WERI-Rb-1 (cell line): ENCODE results near the gene SURF6.

Experiments
- DNase-seq: peaks from one replicate; pipeline ENCODE4 v3.0.0-alpha.2; 2020
- H3K27ac ChIP-seq: fragments of 250-450 bp; sonication (Bioruptor Pico); 2 replicates; pipeline ENCODE4 v1.5.1; 2020; ENCODE audit warnings: mild to moderate bottlenecking, moderate library complexity
- H3K27me3 ChIP-seq: fragments of 250-450 bp; sonication (Bioruptor Pico); 2 replicates; pipeline ENCODE4 v1.5.1; 2021; ENCODE audit warnings: mild to moderate bottlenecking, low read depth, moderate library complexity; ENCODE audit not compliant: insufficient read depth, severe bottlenecking
- H3K36me3 ChIP-seq: fragments of 250-450 bp; sonication (Bioruptor Pico); 2 replicates; pipeline ENCODE4 v1.5.1; 2020; ENCODE audit warnings: mild to moderate bottlenecking, moderate library complexity
- H3K4me3 ChIP-seq: 2 replicates; pipeline ENCODE4 v1.5.1; 2011; ENCODE audit warnings: low read depth, mild to moderate bottlenecking, control low read depth, low read length
- H3K9me3 ChIP-seq: fragments of 250-450 bp; sonication (Bioruptor Pico); 2 replicates; pipeline ENCODE4 v1.5.1; 2021; ENCODE audit warnings: mild to moderate bottlenecking, moderate library complexity; ENCODE audit not compliant: severe bottlenecking
- TF ChIP-seq, protein P1 (sequence below): IDR thresholded peaks from 2 replicates; pipeline ENCODE4 v1.5.1; 2011; ENCODE audit warnings: low read depth, mild to moderate bottlenecking, control low read depth, inconsistent platforms, low read length

Gene SURF6

DNA sequence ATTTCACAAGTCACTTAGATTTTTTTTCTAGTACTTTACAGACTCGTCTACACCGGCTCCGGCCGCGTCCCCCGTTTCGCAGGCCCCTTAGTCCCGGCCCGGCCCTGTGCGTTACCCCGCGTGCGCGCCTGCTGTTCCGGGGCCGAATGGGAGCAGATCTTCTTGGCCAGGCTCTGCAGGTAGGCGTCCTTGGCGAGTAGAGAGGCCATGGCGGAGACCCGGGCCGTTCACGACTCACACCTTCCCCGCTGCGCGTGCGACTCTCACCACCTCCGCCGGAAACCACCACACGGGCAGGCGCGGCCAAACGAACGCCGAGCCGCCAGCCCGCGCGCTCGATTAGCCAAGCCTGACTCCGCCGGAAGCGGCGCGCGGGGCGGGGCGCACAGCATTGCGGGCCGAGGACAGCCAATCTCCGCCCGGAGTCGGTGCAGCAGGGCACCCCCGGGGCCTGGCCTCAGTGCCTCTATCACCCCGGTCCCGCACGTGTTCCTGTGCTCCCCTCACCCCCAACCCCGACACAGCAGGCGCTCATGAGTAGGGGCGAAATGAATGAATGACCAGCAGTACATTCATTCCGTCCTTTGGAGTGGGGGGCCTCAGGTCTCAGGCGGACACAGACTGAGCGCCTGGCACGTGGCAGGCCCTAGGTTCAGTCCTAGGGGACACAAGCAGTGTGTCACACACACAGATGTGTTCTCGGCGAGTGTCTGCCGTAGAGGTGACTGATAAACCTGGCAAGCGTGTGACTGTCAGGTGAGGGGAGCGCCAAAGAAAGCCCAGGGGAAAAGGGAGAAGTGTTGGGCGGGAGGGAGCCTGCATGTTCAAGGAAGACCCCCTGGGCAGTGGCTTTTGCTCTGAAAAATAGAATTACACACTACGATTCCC, at the start of gene SURF6:
TSS of gene SURF6 (minus strand) at position 265 of the 888 bp plus-strand sequence. CDS start at position 209, 56 bp downstream.
- TF ChIP-seq, protein P1, sequence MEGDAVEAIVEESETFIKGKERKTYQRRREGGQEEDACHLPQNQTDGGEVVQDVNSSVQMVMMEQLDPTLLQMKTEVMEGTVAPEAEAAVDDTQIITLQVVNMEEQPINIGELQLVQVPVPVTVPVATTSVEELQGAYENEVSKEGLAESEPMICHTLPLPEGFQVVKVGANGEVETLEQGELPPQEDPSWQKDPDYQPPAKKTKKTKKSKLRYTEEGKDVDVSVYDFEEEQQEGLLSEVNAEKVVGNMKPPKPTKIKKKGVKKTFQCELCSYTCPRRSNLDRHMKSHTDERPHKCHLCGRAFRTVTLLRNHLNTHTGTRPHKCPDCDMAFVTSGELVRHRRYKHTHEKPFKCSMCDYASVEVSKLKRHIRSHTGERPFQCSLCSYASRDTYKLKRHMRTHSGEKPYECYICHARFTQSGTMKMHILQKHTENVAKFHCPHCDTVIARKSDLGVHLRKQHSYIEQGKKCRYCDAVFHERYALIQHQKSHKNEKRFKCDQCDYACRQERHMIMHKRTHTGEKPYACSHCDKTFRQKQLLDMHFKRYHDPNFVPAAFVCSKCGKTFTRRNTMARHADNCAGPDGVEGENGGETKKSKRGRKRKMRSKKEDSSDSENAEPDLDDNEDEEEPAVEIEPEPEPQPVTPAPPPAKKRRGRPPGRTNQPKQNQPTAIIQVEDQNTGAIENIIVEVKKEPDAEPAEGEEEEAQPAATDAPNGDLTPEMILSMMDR, result no peak
- no peaks in the 10 kb centered on the region for H3K27me3 ChIP-seq
- peak within 1 kb of the TSS; percentile 80 for H3K27ac ChIP-seq
- H3K36me3 ChIP-seq, result peaks cover 55% of the 10 kb centered on the region
- DNase-seq, result peak; percentile 91
- peak within 1 kb of the TSS; percentile 98 for H3K4me3 ChIP-seq
- no peaks in the 10 kb centered on the region for H3K9me3 ChIP-seq

- H3K27ac ChIP-seq, result no peak overlapping the region
- TF ChIP-seq, protein P1, result no peak
- no peaks in the 10 kb centered on the region for H3K27me3 ChIP-seq
- H3K4me3 ChIP-seq, result no peak overlapping the region
- no peak for DNase-seq
- H3K36me3 ChIP-seq, result no peaks in the 10 kb centered on the region
- no peaks in the 10 kb centered on the region for H3K9me3 ChIP-seq
Measured at GRCh38 chr9:133385452-133385851, 49.5 kb upstream of the SURF6 start.

DNA sequence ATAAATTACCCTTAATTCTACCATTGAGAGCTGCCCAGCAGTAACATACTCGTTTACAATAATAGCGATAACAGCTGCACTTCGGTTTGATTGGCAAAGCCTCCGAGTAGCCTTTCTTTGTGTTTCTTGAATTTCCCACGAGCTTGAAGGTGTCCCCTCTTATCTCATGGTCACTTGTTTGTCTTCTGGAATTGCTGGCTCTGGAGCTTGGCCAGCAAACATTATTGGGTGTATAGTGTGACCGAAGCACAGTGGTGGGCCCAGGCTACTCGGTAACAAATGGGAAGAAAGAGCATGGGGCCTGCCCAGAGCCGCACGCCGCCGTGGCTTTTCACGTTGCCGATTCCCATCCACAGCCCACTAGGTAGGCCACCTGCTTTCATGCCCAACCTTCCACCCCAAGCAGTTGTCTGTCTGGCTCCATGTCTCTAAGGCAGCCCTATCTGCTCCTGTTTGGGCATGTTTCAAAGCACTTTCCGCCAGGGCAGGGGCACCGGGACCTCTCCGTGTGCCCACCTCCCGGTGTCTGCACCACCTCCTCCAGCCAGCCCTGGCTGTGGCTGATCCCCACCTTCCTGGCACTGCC, 48.8 kb upstream of the SURF6 start:
- TF ChIP-seq, protein P1, result no peak
- H3K27me3 ChIP-seq, result no peaks in the 10 kb centered on the region
- no peak for DNase-seq
- H3K36me3 ChIP-seq, result no peaks in the 10 kb centered on the region
- H3K4me3 ChIP-seq, result no peak overlapping the region
- no peaks in the 10 kb centered on the region for H3K9me3 ChIP-seq
- H3K27ac ChIP-seq, result no peak overlapping the region

DNA sequence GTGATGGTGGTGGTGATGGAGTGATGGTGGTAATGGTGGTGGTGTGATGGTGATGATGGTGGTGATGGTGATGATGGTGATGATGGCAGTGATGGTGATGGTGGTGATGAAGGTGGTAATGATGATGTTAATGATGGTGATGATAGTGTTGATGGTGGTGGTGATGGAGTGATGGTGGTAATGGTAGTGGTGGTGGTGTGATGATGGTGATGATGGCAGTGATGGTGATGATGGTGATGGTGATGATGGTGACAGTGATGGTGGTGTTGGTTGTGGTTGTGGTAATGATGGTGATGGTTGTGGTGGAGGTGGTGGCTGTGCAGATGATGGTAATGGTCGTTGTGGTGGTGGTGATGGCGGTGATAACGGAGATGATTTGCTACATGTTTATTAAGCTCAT, 47.5 kb upstream of the SURF6 start:
- Histone ChIP-seq H3K27me3 (no peaks in the 10 kb centered on the region), H3K4me3 (no peak overlapping the region), H3K36me3 (no peaks in the 10 kb centered on the region), H3K9me3 (no peaks in the 10 kb centered on the region), H3K27ac (no peak overlapping the region)
- TF ChIP-seq, protein P1, result no peak
- DNase-seq, result no peak

DNA sequence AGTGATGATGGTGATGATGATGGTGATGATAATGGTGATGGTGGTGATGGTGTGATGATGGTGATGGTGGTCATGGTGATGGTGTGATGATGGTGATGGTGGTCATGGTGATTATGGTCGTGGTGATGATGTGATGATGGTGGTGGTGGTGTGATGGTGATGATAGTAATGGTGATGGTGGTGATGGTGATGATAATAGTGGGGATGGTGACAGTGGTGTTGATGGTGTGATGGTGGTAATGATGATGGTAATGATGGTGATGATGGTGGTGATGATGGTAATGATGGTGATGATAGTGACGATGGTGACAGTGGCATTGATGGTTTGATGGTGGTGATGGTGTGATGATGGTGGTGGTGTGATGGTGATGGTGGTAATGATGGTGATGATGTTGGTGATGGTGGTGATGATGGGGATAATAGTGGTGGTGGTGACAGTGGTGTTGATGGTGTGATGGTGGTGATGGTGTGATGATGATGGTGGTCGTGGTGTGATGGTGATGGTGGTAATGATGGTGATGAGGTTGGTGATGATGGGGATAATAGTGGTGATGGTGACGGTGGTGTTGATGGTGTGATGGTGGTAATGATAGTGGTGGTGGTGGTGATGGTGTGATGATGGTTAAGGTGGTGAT, 46.6 kb upstream of the SURF6 start:
- DNase-seq, result no peak
- Histone ChIP-seq H3K36me3 (no peaks in the 10 kb centered on the region), H3K4me3 (no peak overlapping the region), H3K27me3 (no peaks in the 10 kb centered on the region), H3K27ac (no peak overlapping the region), H3K9me3 (peaks cover 7% of the 10 kb centered on the region)
- TF ChIP-seq, protein P1, result no peak
